Fibroblast of skin of left quadriceps (primary cell): ENCODE measurements around the gene HHAT.

Experiments used
- DNase-seq, 2 experiments: peaks; one replicate each; pipeline ENCODE4 v3.0.0-alpha.2; 2013; ENCODE audit warnings: low read depth in 2 of 2

The HHAT gene

GRCh38 chr1:210359255-210359654, 30.6 kb downstream of the HHAT start:
- no peak for DNase-seq

- DNase-seq, result peak; percentile 29 to 37
These were observed 32.3 kb downstream of the HHAT start for GRCh38 chr1:210360852-210361477.

- no peak for DNase-seq
These were observed 33.0 kb downstream of the HHAT start for GRCh38 chr1:210361665-210362064.

GRCh38 chr1:210362526-210362925, 33.8 kb downstream of the HHAT start:
- no peak for DNase-seq

- no peak for DNase-seq
These were observed 34.4 kb downstream of the HHAT start for GRCh38 chr1:210363119-210363518.

- DNase-seq, result no peak
These were observed 35.8 kb downstream of the HHAT start for GRCh38 chr1:210364479-210364878.

GRCh38 chr1:210366767-210367166, 38.1 kb downstream of the HHAT start:
- no peak for DNase-seq

GRCh38 chr1:210367566-210367965, 38.9 kb downstream of the HHAT start:
- no peak for DNase-seq

GRCh38 chr1:210369425-210369824, 40.7 kb downstream of the HHAT start:
- DNase-seq, result no peak

- DNase-seq, result no peak
These were observed 43.2 kb downstream of the HHAT start for GRCh38 chr1:210371916-210372315.

- DNase-seq, result no peak
These were observed 43.8 kb downstream of the HHAT start for GRCh38 chr1:210372491-210372890.

GRCh38 chr1:210372931-210373627, 44.4 kb downstream of the HHAT start:
- peak in 1 of 2 experiments; percentile 13 for DNase-seq

- DNase-seq, result no peak
These were observed 44.9 kb downstream of the HHAT start for GRCh38 chr1:210373628-210373877.

GRCh38 chr1:210373878-210374599, 45.3 kb downstream of the HHAT start:
- DNase-seq, result peak; percentile 95 to 96

GRCh38 chr1:210374600-210374953, 45.9 kb downstream of the HHAT start:
- no peak for DNase-seq

GRCh38 chr1:210376836-210377372, 48.2 kb downstream of the HHAT start:
- peak in 1 of 2 experiments; percentile 27 for DNase-seq

GRCh38 chr1:210377731-210378333, 49.1 kb downstream of the HHAT start:
- peak in 1 of 2 experiments; percentile 34 for DNase-seq

- DNase-seq, result no peak
These were observed 50.0 kb downstream of the HHAT start for GRCh38 chr1:210378736-210379135.

- no peak for DNase-seq
These were observed 53.2 kb downstream of the HHAT start for GRCh38 chr1:210381934-210382333.

GRCh38 chr1:210384625-210385024, 55.9 kb downstream of the HHAT start:
- no peak for DNase-seq

- no peak for DNase-seq
These were observed 56.5 kb downstream of the HHAT start for GRCh38 chr1:210385228-210385627.

- DNase-seq, result no peak
These were observed 65.6 kb downstream of the HHAT start for GRCh38 chr1:210394281-210394821.
